Mucosa of rectum (tissue), 2 donors: ENCODE results near the gene KIF1A.

Source experiments
- H3K27ac ChIP-seq, 2 donors: one replicate each; pipeline ENCODE4 v1.7.0; 2013; ENCODE audit warnings: inconsistent platforms in 2 of 2, low read depth in 2 of 2, low read length in 2 of 2
- H3K27me3 ChIP-seq, 2 donors: one replicate each; pipeline ENCODE4 v1.7.0; 2013; ENCODE audit warnings: low read length in 2 of 2; ENCODE audit not compliant: control insufficient read depth in 2 of 2, insufficient read depth in 2 of 2
- H3K36me3 ChIP-seq, 2 donors: one replicate each; pipeline ENCODE4 v1.7.0; 2013; ENCODE audit warnings: low read length in 2 of 2; ENCODE audit not compliant: control insufficient read depth in 2 of 2, insufficient read depth in 2 of 2
- H3K4me1 ChIP-seq, 2 donors: one replicate each; pipeline ENCODE4 v1.7.0; 2013; ENCODE audit warnings: low read length in 2 of 2, mild to moderate bottlenecking in 1 of 2; ENCODE audit not compliant: control insufficient read depth in 2 of 2, insufficient read depth in 2 of 2
- H3K4me3 ChIP-seq, 2 donors: one replicate each; pipeline ENCODE4 v1.7.0; 2013; ENCODE audit warnings: low read length in 2 of 2
- H3K9ac ChIP-seq, 2 donors: one replicate each; pipeline ENCODE4 v1.7.0; 2013; ENCODE audit warnings: low read length in 2 of 2, low read depth in 1 of 2, mild to moderate bottlenecking in 1 of 2
- H3K9me3 ChIP-seq, 2 donors: one replicate each; pipeline ENCODE4 v1.7.0; 2013; ENCODE audit warnings: low read length in 2 of 2; ENCODE audit not compliant: control insufficient read depth in 2 of 2
- donor health status: healthy.
- donor health status: Normal muscosa, but diverticular disease.

The KIF1A gene

GRCh38 chr2:240672076-240672700 lies 147.8 kb downstream of the KIF1A start:
- no peaks in the 10 kb centered on the region for H3K36me3 ChIP-seq
- no peak overlapping the region for H3K9ac ChIP-seq
- H3K27me3 ChIP-seq = peaks cover 4 to 9% of the 10 kb centered on the region in 2 donors
- H3K4me1 ChIP-seq = no peaks in the 10 kb centered on the region
- no peaks in the 10 kb centered on the region for H3K9me3 ChIP-seq
- no peak overlapping the region for H3K27ac ChIP-seq
- H3K4me3 ChIP-seq = no peak overlapping the region

- no peak overlapping the region for H3K9ac ChIP-seq
- H3K36me3 ChIP-seq = no peaks in the 10 kb centered on the region
- no peaks in the 10 kb centered on the region for H3K4me1 ChIP-seq
- H3K27ac ChIP-seq = no peak overlapping the region
- peaks cover 4 to 9% of the 10 kb centered on the region in 2 donors for H3K27me3 ChIP-seq
- H3K9me3 ChIP-seq = no peaks in the 10 kb centered on the region
- H3K4me3 ChIP-seq = no peak overlapping the region
Measured at GRCh38 chr2:240670950-240671349, 149.1 kb downstream of the KIF1A start.

- no peak overlapping the region for H3K4me3 ChIP-seq
- H3K36me3 ChIP-seq = no peaks in the 10 kb centered on the region
- H3K27ac ChIP-seq = no peak overlapping the region
- no peak overlapping the region for H3K9ac ChIP-seq
- no peaks in the 10 kb centered on the region for H3K4me1 ChIP-seq
- H3K27me3 ChIP-seq = peaks cover 4 to 9% of the 10 kb centered on the region in 2 donors
- no peaks in the 10 kb centered on the region for H3K9me3 ChIP-seq
Measured at GRCh38 chr2:240670402-240670801, 149.6 kb downstream of the KIF1A start.

- Histone ChIP-seq H3K36me3 (no peaks in the 10 kb centered on the region), H3K4me3 (no peak overlapping the region), H3K4me1 (no peaks in the 10 kb centered on the region), H3K27ac (no peak overlapping the region), H3K27me3 (peaks cover 2 to 8% of the 10 kb centered on the region in 2 donors), H3K9ac (no peak overlapping the region), H3K9me3 (peaks cover 0 to 4% of the 10 kb centered on the region in 2 donors)
Measured at GRCh38 chr2:240664622-240665021, 155.4 kb downstream of the KIF1A start.
